ENCODE results near the gene SLA2. TPM values are rescaled to one million over a fixed set of nuclear protein-coding genes. Genes with fewer than 3 reads are reported as not detected.
"Not testable (repeated sequence)": the region's sequence is repeated elsewhere in the genome, so short reads cannot be mapped to it uniquely, and the experiment has no call there.

The SLA2 gene
- total RNA-seq, 8 experiments from 2014 or later, result 0.22 to 0.81 (median 0.37) TPM

DNA sequence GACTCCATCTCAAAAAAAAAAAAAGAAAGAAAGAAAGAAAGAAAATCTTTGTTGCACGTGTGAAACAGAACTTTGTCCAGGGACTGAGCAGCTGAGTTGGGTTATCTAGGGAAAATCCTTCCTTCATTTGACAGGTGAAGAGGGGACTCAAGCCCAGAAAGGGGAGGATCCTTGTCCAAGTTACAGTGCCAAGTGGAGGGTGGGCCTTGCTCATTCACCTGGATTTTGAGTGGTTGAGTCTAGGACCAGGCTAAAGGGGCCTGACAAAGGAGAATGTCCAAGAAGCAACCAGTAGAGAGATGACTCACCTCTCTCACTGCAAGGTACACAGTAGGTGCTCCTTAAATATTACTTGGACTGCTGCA lies 69.9 kb downstream of the SLA2 start:
- Histone ChIP-seq H3K4me3 (no peak overlapping the region), H3K27ac (no peak overlapping the region), H3K4me1 (replicated peaks in 1 of 2) (peaks cover 5 to 19% of the 10 kb centered on the region in 2 donors)
- 67 to 100% (median 100%) methylated on average over 1 of the region's 1 CpG; no CpG with 5 or more reads in 5 of the 10 experiments for WGBS, 10 experiments
- in situ Hi-C loops (cut with MboI; ENCODE audit: low pct_unique_long_range_greater_than_20kb in 2 of 9, low sequenced_read_pairs in 9 of 9, unreplicated experiment in 9 of 9), result no loop called here
- no peak for ATAC-seq (replicated peaks in 6 of 8)

DNA sequence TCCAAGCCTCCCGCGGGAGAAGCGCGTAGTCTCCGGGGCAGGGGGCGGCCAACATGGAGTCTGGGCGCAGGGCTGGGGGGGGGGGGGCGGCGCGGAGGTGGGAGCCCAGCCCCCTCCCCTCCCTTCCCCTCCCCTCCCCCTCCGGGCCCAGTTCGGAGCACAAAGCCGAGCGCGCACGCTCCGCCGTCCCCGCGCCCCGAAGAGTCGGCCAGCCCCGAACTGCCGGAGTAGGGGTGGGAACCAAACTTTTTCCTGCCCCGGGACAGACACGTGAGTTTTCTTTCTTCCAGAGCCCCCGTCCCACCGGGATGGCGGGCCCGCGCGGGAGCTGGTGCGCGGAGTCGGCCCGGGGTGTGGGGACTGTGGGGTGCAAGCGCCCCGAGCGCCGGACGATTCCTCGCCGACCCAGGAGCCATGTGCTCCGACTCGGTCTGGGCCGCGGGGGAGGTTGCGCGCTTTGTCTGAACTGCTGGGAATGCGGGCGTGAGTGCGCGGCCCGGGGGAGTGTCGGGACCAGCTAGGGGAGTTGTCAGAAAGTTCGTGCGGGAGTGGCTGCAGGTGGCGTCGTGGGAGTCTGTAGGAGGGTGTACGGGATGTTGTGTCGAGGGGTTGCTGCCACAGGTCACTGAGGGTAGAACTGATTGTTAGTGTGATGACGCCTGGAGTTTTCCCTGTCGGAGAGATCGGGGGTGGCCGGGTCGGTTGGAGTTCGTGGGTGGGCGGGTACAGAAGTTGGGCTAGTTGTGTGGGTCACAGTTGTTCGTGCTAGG lies 71.4 kb downstream of the SLA2 start:
- Histone ChIP-seq H3K27ac (peak overlapping the region; percentile 50 to 81), H3K4me3 (peak overlapping the region; percentile 39 to 58 (median 52)), H3K4me1 (replicated peaks in 1 of 2) (peaks cover 5 to 19% of the 10 kb centered on the region in 2 donors)
- ATAC-seq (replicated peaks in 6 of 8), result peak; percentile 14 to 60 (median 21)
- 2 to 7% methylated on average over 6 to 10 of the region's 69 CpGs; no CpG with 5 or more reads in 8 of the 10 experiments for WGBS, 10 experiments
- in situ Hi-C loops (cut with MboI; ENCODE audit: low pct_unique_long_range_greater_than_20kb in 2 of 9, low sequenced_read_pairs in 9 of 9, unreplicated experiment in 9 of 9), result no loop called here

DNA sequence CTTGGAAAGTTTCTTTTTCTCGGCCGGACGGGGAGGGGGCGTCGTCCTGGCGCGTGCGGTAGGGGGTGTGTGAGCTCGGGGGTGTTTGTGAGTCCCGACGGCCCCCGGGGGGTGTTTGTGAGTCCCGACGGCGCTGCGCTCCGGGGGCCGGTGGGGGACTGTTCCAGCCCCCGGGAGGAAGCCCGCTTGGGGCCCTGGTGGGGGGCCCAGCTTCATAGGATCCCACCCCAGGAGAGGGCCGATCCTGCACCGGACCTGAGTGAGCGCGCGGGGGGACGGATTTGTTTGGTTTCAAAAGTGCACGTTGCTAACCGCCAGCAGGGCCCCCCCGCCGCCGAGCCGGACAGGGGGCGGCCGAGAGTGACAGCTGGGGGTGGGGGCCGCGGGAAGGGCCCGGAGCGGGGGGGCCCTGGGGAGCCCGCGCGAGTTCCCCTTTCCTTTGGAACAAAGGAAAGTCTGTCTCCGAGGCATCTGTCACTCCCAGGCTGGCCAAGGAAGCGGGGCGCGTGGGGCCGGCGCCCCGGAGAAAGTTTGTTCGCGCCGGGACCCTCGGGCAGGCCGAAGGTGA lies 72.1 kb downstream of the SLA2 start:
- H3K27ac ChIP-seq, result peak overlapping the region; percentile 50 to 81
- ATAC-seq (replicated peaks in 6 of 8), result peak in 7 of 8 experiments; percentile 1 to 57 (median 13)
- in situ Hi-C loops (cut with MboI; ENCODE audit: low pct_unique_long_range_greater_than_20kb in 2 of 9, low sequenced_read_pairs in 9 of 9, unreplicated experiment in 9 of 9), result no loop called here
- WGBS, 10 experiments, result no CpG with 5 or more reads among the region's 53 CpGs
- peak overlapping the region; percentile 39 to 58 (median 52) for H3K4me3 ChIP-seq
- H3K4me1 ChIP-seq (replicated peaks in 1 of 2), result peaks cover 5 to 19% of the 10 kb centered on the region in 2 donors

DNA sequence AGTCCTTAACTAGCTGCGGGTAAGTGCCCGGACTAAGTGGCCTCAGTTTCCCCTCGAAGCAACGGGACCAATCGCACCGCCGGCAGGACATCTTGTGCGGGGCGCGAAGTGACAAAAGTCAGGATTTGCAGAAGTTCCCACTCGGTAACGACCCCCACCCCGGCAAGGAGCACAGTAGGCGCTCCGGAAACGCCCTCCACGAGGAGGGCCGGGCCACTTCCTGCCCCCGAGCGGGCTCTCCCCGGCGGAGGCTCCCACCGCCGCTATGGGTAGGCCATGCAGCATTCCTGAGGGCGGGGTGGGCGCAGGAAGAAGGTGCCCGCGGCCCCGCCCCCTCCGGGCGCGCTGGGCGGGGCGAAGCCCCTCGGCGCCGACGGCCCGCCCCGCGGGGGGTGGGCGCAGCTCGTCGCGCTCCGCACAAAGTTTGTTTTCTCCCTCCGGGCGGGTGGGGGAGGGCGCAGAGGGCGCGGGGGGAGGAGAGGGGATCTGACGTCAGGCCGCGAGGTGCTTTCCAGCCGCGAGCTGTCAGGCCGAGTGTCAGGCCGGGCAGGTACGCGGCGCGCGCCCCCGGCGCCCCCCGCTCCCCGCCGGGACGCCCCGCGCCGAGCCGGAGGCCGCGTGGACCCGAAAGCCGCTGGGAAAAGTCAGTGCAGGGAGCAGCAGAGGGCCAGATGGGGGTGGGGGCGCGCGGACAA lies 72.7 kb downstream of the SLA2 start, which contains the start of gene TGIF2:
Gene TGIF2, plus strand, starts transcription at position 495 of the 695 bp plus-strand sequence. CDS start 5,178 bp downstream, outside the sequence.
- in situ Hi-C loops (cut with MboI; ENCODE audit: low pct_unique_long_range_greater_than_20kb in 2 of 9, low sequenced_read_pairs in 9 of 9, unreplicated experiment in 9 of 9), result no loop called here
- H3K27ac ChIP-seq, result peak within 1 kb of the TSS; percentile 50 to 81
- peak within 1 kb of the TSS; percentile 39 to 58 (median 52) for H3K4me3 ChIP-seq
- WGBS, 10 experiments, result 10 to 14% (median 12%) methylated on average over 1 to 5 of the region's 80 CpGs; no CpG with 5 or more reads in 7 of the 10 experiments
- H3K4me1 ChIP-seq (replicated peaks in 1 of 2), result peaks cover 5 to 19% of the 10 kb centered on the region in 2 donors
- ATAC-seq (replicated peaks in 6 of 8), result peak; percentile 49 to 80 (median 74)

DNA sequence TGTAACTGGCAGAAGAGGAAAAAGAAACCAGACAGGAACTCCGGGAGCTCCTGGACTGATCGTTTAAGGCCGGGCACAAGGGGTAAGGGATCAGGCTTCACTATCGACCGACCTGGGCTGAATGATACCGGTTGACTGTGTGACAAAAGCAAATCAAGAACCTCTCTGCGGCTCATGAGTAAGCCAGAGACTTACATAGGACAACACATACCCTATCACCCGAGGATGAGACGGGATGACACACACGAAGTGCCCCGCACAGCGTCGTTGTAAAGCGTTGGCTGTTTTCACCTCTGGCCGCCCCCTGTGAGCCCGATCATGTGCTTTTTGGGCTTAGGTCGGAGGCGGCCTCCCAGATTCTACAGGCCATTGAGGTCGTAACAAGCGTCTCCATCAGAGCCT lies 73.3 kb downstream of the SLA2 start:
- 10 to 51% (median 33%) methylated on average over 4 to 17 of the region's 20 CpGs; no CpG with 5 or more reads in 5 of the 10 experiments for WGBS, 10 experiments
- peaks cover 5 to 19% of the 10 kb centered on the region in 2 donors for H3K4me1 ChIP-seq (replicated peaks in 1 of 2)
- in situ Hi-C loops (cut with MboI; ENCODE audit: low pct_unique_long_range_greater_than_20kb in 2 of 9, low sequenced_read_pairs in 9 of 9, unreplicated experiment in 9 of 9), result no loop called here
- H3K4me3 ChIP-seq, result peak overlapping the region in 4 of 5 donors; percentile 43 to 58 (median 53)
- ATAC-seq (replicated peaks in 6 of 8), result peak in 6 of 8 experiments; percentile 3 to 21 (median 9)
- H3K27ac ChIP-seq, result peak overlapping the region in 1 of 2 donors; percentile 2

DNA sequence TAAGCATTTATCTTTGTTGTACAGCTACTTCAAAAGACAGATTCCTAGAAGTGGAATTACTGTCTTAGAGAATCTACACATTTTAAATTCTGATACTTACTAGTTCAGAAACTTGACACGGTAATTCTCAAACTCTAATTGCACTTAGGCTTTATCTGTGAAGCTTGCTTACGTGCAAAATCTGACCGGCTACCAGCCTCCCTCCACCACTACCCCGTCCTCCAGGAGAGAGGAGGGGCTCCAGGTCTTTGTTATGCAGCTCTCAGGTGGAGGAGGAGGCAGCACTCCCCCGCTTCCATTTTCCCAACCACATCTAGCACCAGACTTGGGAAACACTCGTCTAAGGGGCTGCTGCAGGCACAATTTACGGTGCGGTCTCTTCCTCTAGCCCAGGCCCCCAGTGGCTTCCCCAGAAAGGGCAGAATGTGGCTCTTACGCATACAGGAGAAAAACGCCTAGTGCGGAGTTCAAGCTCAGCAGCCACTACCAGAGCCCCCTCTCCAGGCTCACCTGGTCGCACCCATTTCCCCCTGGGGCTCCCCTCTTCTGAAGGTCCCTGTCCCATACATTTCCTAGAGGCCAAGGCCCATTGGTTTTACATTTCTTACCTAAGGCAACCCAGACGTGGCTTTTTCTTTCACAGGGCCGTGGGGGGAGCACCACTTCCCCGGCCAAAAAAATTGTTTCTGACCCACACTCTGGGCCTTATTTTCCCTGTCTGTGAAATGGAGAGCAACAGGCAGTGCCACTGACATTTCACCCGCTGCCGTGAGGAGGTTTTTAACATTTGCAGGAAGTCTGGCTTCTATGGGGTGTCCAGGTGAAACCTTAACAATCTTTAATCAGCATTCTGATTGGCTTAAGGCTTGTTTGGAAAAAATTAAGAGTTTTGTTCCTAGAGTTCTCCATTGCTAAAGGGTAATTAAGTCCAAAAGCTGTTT lies 74.2 kb downstream of the SLA2 start:
- peaks cover 5 to 19% of the 10 kb centered on the region in 2 donors for H3K4me1 ChIP-seq (replicated peaks in 1 of 2)
- H3K4me3 ChIP-seq, result no peak overlapping the region
- no peak overlapping the region for H3K27ac ChIP-seq
- no peak for ATAC-seq (replicated peaks in 6 of 8)
- 13 to 100% (median 40%) methylated on average over 2 to 11 of the region's 17 CpGs for WGBS, 10 experiments
- in situ Hi-C loops (cut with MboI; ENCODE audit: low pct_unique_long_range_greater_than_20kb in 2 of 9, low sequenced_read_pairs in 9 of 9, unreplicated experiment in 9 of 9), result no loop called here

DNA sequence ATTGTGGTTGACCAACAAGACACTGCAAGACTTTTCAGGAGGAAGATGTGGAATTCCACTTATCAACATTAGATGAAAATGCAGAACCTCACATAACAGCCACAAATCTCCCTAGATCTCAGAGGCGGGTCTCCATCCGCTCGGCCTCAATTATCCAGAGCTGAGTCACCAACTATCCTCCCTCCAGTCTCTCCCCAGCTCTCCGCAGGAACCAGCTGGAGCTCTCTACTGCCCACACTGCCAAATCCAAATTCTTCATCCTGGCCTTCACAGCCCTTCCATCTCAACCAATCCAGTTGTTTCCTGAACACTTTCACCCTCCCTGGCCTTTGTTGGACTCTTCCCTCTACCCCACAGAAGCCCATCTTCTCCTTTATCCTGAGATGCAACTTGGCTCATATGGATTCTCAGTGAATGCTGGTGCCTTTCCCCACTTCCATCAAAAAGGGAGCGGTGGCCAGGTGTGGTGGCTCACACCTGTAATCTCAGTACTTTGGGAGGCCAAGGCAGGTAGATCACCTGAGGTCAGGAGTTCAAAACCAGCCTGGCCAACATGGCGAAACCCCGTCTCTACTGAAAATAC lies 76.1 kb downstream of the SLA2 start:
- Histone ChIP-seq H3K4me3 (no peak overlapping the region), H3K27ac (no peak overlapping the region), H3K4me1 (replicated peaks in 1 of 2) (peaks cover 5 to 16% of the 10 kb centered on the region in 2 donors)
- in situ Hi-C loops (cut with MboI; ENCODE audit: low pct_unique_long_range_greater_than_20kb in 2 of 9, low sequenced_read_pairs in 9 of 9, unreplicated experiment in 9 of 9), result no loop called here
- ATAC-seq (replicated peaks in 6 of 8), result peak in 2 of 8 experiments; percentile 34 to 40
- WGBS, 10 experiments, result 0 to 100% (median 63%) methylated on average over 1 to 6 of the region's 7 CpGs; no CpG with 5 or more reads in 4 of the 10 experiments

DNA sequence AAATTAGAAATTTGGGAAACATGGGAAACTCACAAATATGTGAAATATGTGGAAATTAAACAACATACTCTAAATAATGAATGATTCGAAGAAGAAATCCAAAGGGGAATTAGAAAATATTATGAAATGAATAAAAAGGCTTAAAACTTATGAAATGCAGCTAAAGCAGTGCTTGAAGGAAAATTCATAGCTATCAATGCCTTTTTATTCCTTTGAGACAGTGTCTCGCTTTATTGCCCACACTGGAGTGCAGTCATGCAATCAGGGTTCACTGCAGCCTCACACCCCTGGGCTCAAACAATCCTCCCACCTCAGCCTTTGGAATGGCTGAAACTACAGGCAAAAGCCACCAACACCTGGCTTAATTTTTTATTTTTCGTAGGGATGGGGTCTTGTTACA lies 80.5 kb downstream of the SLA2 start:
- no peak for ATAC-seq (replicated peaks in 6 of 8)
- no peak overlapping the region for H3K4me3 ChIP-seq
- H3K27ac ChIP-seq, result no peak overlapping the region
- H3K4me1 ChIP-seq (replicated peaks in 1 of 2), result no peaks in the 10 kb centered on the region
- in situ Hi-C loops (cut with MboI; ENCODE audit: low pct_unique_long_range_greater_than_20kb in 2 of 9, low sequenced_read_pairs in 9 of 9, unreplicated experiment in 9 of 9), result no loop called here
- 40 to 100% (median 85%) methylated on average over 1 to 3 of the region's 3 CpGs; no CpG with 5 or more reads in 1 of the 10 experiments for WGBS, 10 experiments

DNA sequence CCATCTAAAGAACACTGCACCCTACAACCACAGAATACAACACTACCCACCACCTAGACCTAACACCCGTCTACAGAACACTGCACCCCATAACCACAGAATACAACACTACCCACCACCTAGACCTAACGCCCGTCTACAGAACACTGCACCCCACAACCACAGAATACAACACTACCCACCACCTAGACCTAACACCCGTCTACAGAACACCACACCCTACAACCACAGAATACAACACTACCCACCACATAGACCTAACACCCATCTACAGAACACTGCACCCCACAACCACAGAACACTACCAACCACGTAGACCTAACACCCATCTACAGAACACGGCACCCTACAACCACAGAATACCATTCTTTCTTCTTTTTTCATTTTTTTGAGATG lies 81.3 kb downstream of the SLA2 start:
- H3K27ac ChIP-seq; H3K4me1 ChIP-seq (replicated peaks in 1 of 2); in situ Hi-C loops (cut with MboI; ENCODE audit: low pct_unique_long_range_greater_than_20kb in 2 of 9, low sequenced_read_pairs in 9 of 9, unreplicated experiment in 9 of 9); ATAC-seq (replicated peaks in 6 of 8); H3K4me3 ChIP-seq: not testable (repeated sequence)
- WGBS, 10 experiments, result 0 to 100% (median 71%) methylated on average over 1 to 2 of the region's 6 CpGs; no CpG with 5 or more reads in 6 of the 10 experiments

DNA sequence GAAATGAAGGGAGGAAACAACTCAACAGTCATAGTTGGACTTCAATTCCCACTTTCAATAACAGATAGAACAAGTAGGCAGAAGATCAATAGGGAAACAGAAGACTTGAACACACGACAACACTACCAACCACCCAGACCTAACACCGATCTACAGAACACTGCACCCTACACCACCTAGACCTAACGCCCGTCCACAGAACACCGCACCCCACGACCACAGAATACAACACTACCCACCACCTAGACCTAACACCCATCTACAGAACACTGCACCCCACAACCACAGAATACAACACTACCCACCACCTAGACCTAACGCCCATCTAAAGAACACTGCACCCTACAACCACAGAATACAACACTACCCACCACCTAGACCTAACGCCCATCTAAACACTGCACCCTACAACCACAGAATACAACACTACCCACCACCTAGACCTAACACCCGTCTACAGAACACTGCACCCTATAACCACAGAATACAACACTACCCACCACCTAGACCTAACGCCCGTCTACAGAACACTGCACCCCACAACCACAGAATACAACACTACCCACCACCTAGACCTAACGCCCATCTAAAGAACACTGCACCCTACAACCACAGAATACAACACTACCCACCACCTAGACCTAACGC lies 81.8 kb downstream of the SLA2 start:
- 60 to 100% (median 92%) methylated on average over 1 to 5 of the region's 13 CpGs; no CpG with 5 or more reads in 5 of the 10 experiments for WGBS, 10 experiments
- H3K27ac ChIP-seq; in situ Hi-C loops (cut with MboI; ENCODE audit: low pct_unique_long_range_greater_than_20kb in 2 of 9, low sequenced_read_pairs in 9 of 9, unreplicated experiment in 9 of 9); H3K4me1 ChIP-seq (replicated peaks in 1 of 2); H3K4me3 ChIP-seq; ATAC-seq (replicated peaks in 6 of 8): not testable (repeated sequence)

DNA sequence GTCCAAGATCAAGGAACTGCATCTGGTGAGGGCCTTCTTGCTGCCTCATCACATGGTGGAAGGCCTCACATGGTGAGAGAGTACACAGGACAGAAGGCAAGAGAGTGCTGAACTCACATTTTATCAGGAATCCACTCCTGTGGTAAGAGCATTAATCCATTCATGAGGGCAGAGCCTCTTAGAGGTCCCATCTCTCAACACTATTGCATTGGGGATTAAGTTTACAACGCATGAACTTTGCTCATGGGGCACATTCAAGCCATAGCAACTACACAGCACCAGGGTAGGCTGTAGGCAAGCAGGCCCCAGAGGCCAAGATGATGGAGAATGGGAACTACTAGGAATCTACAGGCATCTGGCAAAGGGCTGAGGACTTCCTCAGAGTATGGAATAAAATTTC lies 82.6 kb downstream of the SLA2 start:
- in situ Hi-C loops (cut with MboI; ENCODE audit: low pct_unique_long_range_greater_than_20kb in 2 of 9, low sequenced_read_pairs in 9 of 9, unreplicated experiment in 9 of 9), result no loop called here
- no peaks in the 10 kb centered on the region for H3K4me1 ChIP-seq (replicated peaks in 1 of 2)
- H3K4me3 ChIP-seq, result no peak overlapping the region
- H3K27ac ChIP-seq, result no peak overlapping the region
- no peak for ATAC-seq (replicated peaks in 6 of 8)
- 33 to 80% (median 60%) methylated on average over 1 of the region's 1 CpG; no CpG with 5 or more reads in 7 of the 10 experiments for WGBS, 10 experiments
